ENCODE data around the gene CXADR. TPM values are rescaled to one million over a fixed set of nuclear protein-coding genes. Genes with fewer than 3 reads are reported as not detected.
"Not testable (repeated sequence)": the region's sequence is repeated elsewhere in the genome, so short reads cannot be mapped to it uniquely, and the experiment has no call there.

CXADR gene
- total RNA-seq (2014; rRNA removed; shearing (Covaris generic); ENCODE audit: low replicate concordance), result 0.12 and 2.7 TPM in 2 replicates

- Histone ChIP-seq H3K4me3 (peak within 1 kb of the TSS; percentile 59), H3K27me3 (no peaks in the 10 kb centered on the region), H3K36me3 (no peaks in the 10 kb centered on the region), H3K9me3 (no peaks in the 10 kb centered on the region)
- peak; percentile 48 for DNase-seq
Measured at GRCh38 chr21:17512253-17513213, at the start of gene CXADR. CXADR (plus strand) TSS chr21:17513043; CDS start chr21:17513130, 87 bp downstream.

- Histone ChIP-seq H3K36me3 (no peaks in the 10 kb centered on the region), H3K27me3 (no peaks in the 10 kb centered on the region), H3K9me3 (no peaks in the 10 kb centered on the region), H3K4me3 (no peak overlapping the region)
- DNase-seq, result peak; percentile 70
Measured at GRCh38 chr21:17466166-17466565, 46.7 kb upstream of the CXADR start.

- no peaks in the 10 kb centered on the region for H3K27me3 ChIP-seq
- H3K36me3 ChIP-seq, result no peaks in the 10 kb centered on the region
- H3K9me3 ChIP-seq, result no peaks in the 10 kb centered on the region
- H3K4me3 ChIP-seq, result no peak overlapping the region
- no peak for DNase-seq
Measured at GRCh38 chr21:17467392-17467791, 45.5 kb upstream of the CXADR start.

- DNase-seq, result no peak
- no peaks in the 10 kb centered on the region for H3K27me3 ChIP-seq
- no peaks in the 10 kb centered on the region for H3K36me3 ChIP-seq
- H3K4me3 ChIP-seq, result no peak overlapping the region
- no peaks in the 10 kb centered on the region for H3K9me3 ChIP-seq
Measured at GRCh38 chr21:17467829-17468228, 45.0 kb upstream of the CXADR start.

- no peaks in the 10 kb centered on the region for H3K36me3 ChIP-seq
- no peaks in the 10 kb centered on the region for H3K27me3 ChIP-seq
- DNase-seq, result no peak
- H3K9me3 ChIP-seq, result no peaks in the 10 kb centered on the region
- H3K4me3 ChIP-seq, result no peak overlapping the region
Measured at GRCh38 chr21:17468698-17469097, 44.1 kb upstream of the CXADR start.

GRCh38 chr21:17469727-17470126, 43.1 kb upstream of the CXADR start:
- H3K4me3 ChIP-seq, result no peak overlapping the region
- H3K36me3 ChIP-seq, result no peaks in the 10 kb centered on the region
- no peak for DNase-seq
- H3K9me3 ChIP-seq, result no peaks in the 10 kb centered on the region
- no peaks in the 10 kb centered on the region for H3K27me3 ChIP-seq

- Histone ChIP-seq H3K9me3 (no peaks in the 10 kb centered on the region), H3K27me3 (no peaks in the 10 kb centered on the region), H3K36me3 (no peaks in the 10 kb centered on the region), H3K4me3 (no peak overlapping the region)
- DNase-seq, result no peak
Measured at GRCh38 chr21:17472182-17472581, 40.7 kb upstream of the CXADR start.

- DNase-seq, result no peak
- Histone ChIP-seq H3K4me3 (no peak overlapping the region), H3K27me3 (no peaks in the 10 kb centered on the region), H3K9me3 (no peaks in the 10 kb centered on the region), H3K36me3 (no peaks in the 10 kb centered on the region)
Measured at GRCh38 chr21:17472592-17473271, 40.1 kb upstream of the CXADR start.

- no peak for DNase-seq
- H3K9me3 ChIP-seq, result no peaks in the 10 kb centered on the region
- H3K27me3 ChIP-seq, result no peaks in the 10 kb centered on the region
- H3K4me3 ChIP-seq, result no peak overlapping the region
- no peaks in the 10 kb centered on the region for H3K36me3 ChIP-seq
Measured at GRCh38 chr21:17476006-17476405, 36.8 kb upstream of the CXADR start.

GRCh38 chr21:17478156-17478555, 34.7 kb upstream of the CXADR start:
- not testable (repeated sequence) for DNase-seq, H3K27me3 ChIP-seq, H3K36me3 ChIP-seq, H3K9me3 ChIP-seq, H3K4me3 ChIP-seq

- Histone ChIP-seq H3K9me3 (no peaks in the 10 kb centered on the region), H3K4me3 (no peak overlapping the region), H3K27me3 (no peaks in the 10 kb centered on the region), H3K36me3 (no peaks in the 10 kb centered on the region)
- DNase-seq, result no peak
Measured at GRCh38 chr21:17479606-17480005, 33.2 kb upstream of the CXADR start.

GRCh38 chr21:17482928-17483327, 29.9 kb upstream of the CXADR start:
- H3K4me3 ChIP-seq, result no peak overlapping the region
- H3K36me3 ChIP-seq, result no peaks in the 10 kb centered on the region
- no peak for DNase-seq
- H3K27me3 ChIP-seq, result no peaks in the 10 kb centered on the region
- no peaks in the 10 kb centered on the region for H3K9me3 ChIP-seq

- Histone ChIP-seq H3K4me3 (no peak overlapping the region), H3K36me3 (no peaks in the 10 kb centered on the region), H3K9me3 (no peaks in the 10 kb centered on the region), H3K27me3 (no peaks in the 10 kb centered on the region; the same call in 1 of the 2 replicates)
- no peak for DNase-seq
Measured at GRCh38 chr21:17488620-17489019, 24.2 kb upstream of the CXADR start.

- H3K4me3 ChIP-seq, H3K27me3 ChIP-seq, H3K9me3 ChIP-seq, H3K36me3 ChIP-seq: not testable (repeated sequence)
- peak; percentile 58 for DNase-seq
Measured at GRCh38 chr21:17489565-17489964, 23.3 kb upstream of the CXADR start.

- no peaks in the 10 kb centered on the region for H3K9me3 ChIP-seq
- no peaks in the 10 kb centered on the region; the same call in 1 of the 2 replicates for H3K27me3 ChIP-seq
- no peaks in the 10 kb centered on the region for H3K36me3 ChIP-seq
- peak; percentile 84 for DNase-seq
- H3K4me3 ChIP-seq, result no peak overlapping the region
Measured at GRCh38 chr21:17491716-17492414, 21.0 kb upstream of the CXADR start.

GRCh38 chr21:17492415-17493168, 20.3 kb upstream of the CXADR start:
- no peaks in the 10 kb centered on the region for H3K36me3 ChIP-seq
- H3K9me3 ChIP-seq, result no peaks in the 10 kb centered on the region
- peak; percentile 9 for DNase-seq
- no peaks in the 10 kb centered on the region; the same call in 1 of the 2 replicates for H3K27me3 ChIP-seq
- H3K4me3 ChIP-seq, result no peak overlapping the region

Measured in MG63 (cell line).